Left ventricle myocardium inferior (tissue), 1 donor: ENCODE data around the gene GRIK4. TPM values are rescaled to one million over a fixed set of nuclear protein-coding genes. Genes with fewer than 3 reads are reported as not detected.

ENCODE experiments used
- DNase-seq: peaks from one replicate; pipeline ENCODE4 v3.0.0-alpha.2; 2020
- H3K27ac ChIP-seq: fragments of 200-600 bp; replicated peaks from 2 replicates; pipeline ENCODE4 v1.8.0; 2021
- H3K27me3 ChIP-seq: fragments of 200-600 bp; 2 replicates; pipeline ENCODE4 v1.8.0; 2021; ENCODE audit warnings: low read depth
- H3K36me3 ChIP-seq: fragments of 200-600 bp; 2 replicates; pipeline ENCODE4 v1.8.0; 2021
- H3K4me1 ChIP-seq: fragments of 200-600 bp; 2 replicates; pipeline ENCODE4 v1.8.0; 2021
- H3K4me3 ChIP-seq: fragments of 200-600 bp; 2 replicates; pipeline ENCODE4 v1.8.0; 2021; ENCODE audit warnings: mild to moderate bottlenecking, moderate library complexity
- H3K9me3 ChIP-seq: fragments of 200-600 bp; replicated peaks from 2 replicates; pipeline ENCODE4 v1.8.0; 2021
- intact Hi-C: fragments of 100-400 bp; cut with micrococcal nuclease; formaldehyde crosslinking; loops from one replicate; pipeline ENCODE4 v1.11.0; 2022
- total RNA-seq: library from RNA; stranded (reverse); fragmentation: NEBNext Ultra II Directional; extraction: Animal tissue kit (Norgen Biotek cat#: 25700); gene quantifications from one replicate; pipeline ENCODE4 v1.2.1, GENCODE V29; 2021
- TF ChIP-seq, protein P1 (sequence below): fragments of 200-600 bp; IDR thresholded peaks from 2 replicates; pipeline ENCODE4 v1.8.0; 2021; ENCODE audit warnings: antibody characterized with exemption, mild to moderate bottlenecking, borderline replicate concordance
- donor health status: DM: no; HTN: yes; CAD: no; lungs with severe emphysema.

Gene GRIK4
- total RNA-seq, 1 donor from 2014 or later: 0.16 TPM

- no peak for DNase-seq
- intact Hi-C loops: no loop called here
- Histone ChIP-seq H3K4me1 (peaks cover 3% of the 10 kb centered on the region), H3K9me3 (no peaks in the 10 kb centered on the region), H3K27me3 (peaks cover 67% of the 10 kb centered on the region), H3K36me3 (no peaks in the 10 kb centered on the region), H3K27ac (no peak overlapping the region), H3K4me3 (no peak overlapping the region)
- TF ChIP-seq, protein P1, sequence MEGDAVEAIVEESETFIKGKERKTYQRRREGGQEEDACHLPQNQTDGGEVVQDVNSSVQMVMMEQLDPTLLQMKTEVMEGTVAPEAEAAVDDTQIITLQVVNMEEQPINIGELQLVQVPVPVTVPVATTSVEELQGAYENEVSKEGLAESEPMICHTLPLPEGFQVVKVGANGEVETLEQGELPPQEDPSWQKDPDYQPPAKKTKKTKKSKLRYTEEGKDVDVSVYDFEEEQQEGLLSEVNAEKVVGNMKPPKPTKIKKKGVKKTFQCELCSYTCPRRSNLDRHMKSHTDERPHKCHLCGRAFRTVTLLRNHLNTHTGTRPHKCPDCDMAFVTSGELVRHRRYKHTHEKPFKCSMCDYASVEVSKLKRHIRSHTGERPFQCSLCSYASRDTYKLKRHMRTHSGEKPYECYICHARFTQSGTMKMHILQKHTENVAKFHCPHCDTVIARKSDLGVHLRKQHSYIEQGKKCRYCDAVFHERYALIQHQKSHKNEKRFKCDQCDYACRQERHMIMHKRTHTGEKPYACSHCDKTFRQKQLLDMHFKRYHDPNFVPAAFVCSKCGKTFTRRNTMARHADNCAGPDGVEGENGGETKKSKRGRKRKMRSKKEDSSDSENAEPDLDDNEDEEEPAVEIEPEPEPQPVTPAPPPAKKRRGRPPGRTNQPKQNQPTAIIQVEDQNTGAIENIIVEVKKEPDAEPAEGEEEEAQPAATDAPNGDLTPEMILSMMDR: no peak
These were observed 462.9 kb downstream of the GRIK4 start for GRCh38 chr11:120974466-120974865.

DNA sequence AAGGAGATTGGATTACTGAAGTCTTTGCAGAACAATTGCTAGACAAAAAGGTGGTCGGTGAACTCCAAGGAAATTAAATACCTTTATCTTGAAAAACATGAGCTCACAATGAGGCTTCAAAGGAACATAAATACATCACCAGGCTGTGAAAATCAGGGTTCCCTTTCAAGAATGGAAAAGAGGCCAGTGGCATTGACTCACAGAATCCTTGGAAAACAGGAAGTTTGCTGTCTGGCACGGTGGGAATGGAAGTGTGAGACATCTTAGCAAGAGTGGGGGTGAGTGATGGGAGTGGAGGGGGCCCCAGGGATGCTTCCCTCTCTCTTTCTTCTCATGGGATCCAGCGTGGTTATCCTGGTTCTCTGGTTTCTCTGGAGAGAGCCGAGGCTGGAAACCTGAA, 463.4 kb downstream of the GRIK4 start:
- DNase-seq: no peak
- Histone ChIP-seq H3K4me1 (peaks cover 3% of the 10 kb centered on the region), H3K27ac (no peak overlapping the region), H3K9me3 (no peaks in the 10 kb centered on the region), H3K36me3 (no peaks in the 10 kb centered on the region), H3K4me3 (no peak overlapping the region), H3K27me3 (peaks cover 65% of the 10 kb centered on the region)
- intact Hi-C loops: no loop called here
- TF ChIP-seq, protein P1: no peak

DNA sequence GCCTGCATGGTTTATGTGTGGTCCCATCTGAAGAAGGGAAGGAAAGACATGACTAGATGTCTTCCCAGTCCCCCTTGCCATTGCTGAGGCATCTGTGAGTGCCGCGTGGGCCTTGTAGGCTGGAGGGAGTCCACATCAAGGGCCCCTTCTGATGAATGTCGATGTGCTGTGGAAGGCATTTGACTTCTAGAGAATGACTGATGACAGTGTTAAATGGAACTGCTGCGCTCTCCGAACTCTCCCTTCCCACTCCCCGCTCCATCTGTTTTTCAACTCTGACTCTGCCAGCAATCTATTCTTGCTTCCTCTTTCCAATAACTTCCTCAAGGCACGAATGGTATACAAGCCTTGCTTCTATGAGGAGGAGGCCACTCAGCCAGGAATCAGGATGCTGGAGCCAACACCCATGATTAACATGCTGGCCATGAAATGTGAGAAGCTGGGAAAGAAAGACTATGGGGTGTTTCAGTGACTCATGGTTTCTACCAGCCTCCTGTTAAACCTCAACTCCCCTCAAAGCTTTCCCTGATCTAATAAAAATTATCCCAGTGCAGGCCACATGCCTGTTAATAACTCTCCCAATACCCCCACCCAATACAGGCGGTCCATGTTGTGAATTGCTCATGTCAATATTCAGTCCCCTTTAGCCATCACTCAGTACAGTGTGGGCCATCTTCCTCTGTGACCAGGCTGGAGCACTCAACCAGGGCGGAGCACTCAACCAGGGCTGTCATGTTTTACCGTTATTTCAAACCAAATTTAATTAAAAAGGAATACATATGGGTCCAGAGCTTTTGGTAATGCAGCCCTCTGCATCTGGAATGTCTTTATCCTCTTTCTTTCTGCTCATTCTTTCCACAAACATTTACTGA, 466.0 kb downstream of the GRIK4 start:
- Histone ChIP-seq H3K9me3 (no peaks in the 10 kb centered on the region), H3K27me3 (peaks cover 44% of the 10 kb centered on the region), H3K36me3 (no peaks in the 10 kb centered on the region), H3K27ac (no peak overlapping the region), H3K4me3 (no peak overlapping the region), H3K4me1 (peaks cover 3% of the 10 kb centered on the region)
- DNase-seq: no peak
- intact Hi-C loops: no loop called here
- TF ChIP-seq, protein P1: no peak

GRCh38 chr11:120978701-120979100, 467.2 kb downstream of the GRIK4 start:
- intact Hi-C loops: no loop called here
- peaks cover 43% of the 10 kb centered on the region for H3K27me3 ChIP-seq
- no peak for DNase-seq

DNA sequence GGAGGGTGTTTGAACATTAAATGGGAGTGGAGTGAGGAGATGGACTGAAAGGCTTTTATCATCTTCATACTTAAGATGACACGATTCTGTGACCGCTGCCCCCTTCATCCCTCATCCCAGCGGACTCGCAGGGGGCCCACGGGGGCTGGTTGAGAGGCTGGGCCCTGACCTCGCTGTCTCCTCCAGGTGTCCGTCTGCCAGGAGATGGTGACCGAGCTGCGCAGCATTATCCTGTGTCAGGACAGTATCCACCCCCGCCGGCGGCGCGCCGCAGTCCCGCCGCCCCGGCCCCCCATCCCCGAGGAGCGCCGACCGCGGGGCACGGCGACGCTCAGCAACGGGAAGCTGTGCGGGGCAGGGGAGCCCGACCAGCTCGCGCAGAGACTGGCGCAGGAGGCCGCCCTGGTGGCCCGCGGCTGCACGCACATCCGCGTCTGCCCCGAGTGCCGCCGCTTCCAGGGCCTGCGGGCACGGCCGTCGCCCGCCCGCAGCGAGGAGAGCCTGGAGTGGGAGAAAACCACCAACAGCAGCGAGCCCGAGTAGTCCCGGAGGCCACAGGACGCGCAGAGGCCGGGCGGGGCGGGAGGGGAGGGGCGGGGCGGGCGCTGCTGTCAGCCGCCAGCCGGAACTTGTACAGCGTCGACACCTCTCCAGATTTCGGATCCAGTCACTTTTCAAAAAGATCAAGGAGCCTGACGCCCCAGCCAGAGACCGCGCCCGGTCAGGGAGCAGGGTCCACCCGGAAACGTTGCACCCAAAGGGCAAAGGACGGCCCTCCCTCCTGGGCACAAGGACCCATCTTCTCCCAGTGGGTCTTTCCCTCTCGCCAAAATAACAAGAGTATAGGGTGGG, 474.4 kb downstream of the GRIK4 start:
- peak; percentile 24 for DNase-seq
- peak overlapping the region; percentile 65 for H3K4me3 ChIP-seq
- TF ChIP-seq, protein P1: peak; percentile 52
- H3K4me1 ChIP-seq: peaks cover 12% of the 10 kb centered on the region
- peaks cover 51% of the 10 kb centered on the region for H3K27me3 ChIP-seq
- no peak overlapping the region for H3K27ac ChIP-seq
- no peaks in the 10 kb centered on the region for H3K36me3 ChIP-seq
- H3K9me3 ChIP-seq: no peaks in the 10 kb centered on the region
- intact Hi-C loops: no loop called here

More at GRCh38 chr11:120978701-120979100, 467.2 kb downstream of the GRIK4 start:
- Histone ChIP-seq H3K4me1 (peaks cover 3% of the 10 kb centered on the region), H3K27ac (no peak overlapping the region), H3K4me3 (no peak overlapping the region), H3K9me3 (no peaks in the 10 kb centered on the region), H3K36me3 (no peaks in the 10 kb centered on the region)
- TF ChIP-seq, protein P1: no peak
